HepG2 (cell line): ENCODE results near the gene C5orf58. TPM values are rescaled to one million over a fixed set of nuclear protein-coding genes. Genes with fewer than 3 reads are reported as not detected.

Experiments
- ATAC-seq: fragments of 200-7000 bp; cut with Tn5 transposase; 3 replicates; pipeline ENCODE4 v1.9.1; 2020; ENCODE audit warnings: mild to moderate bottlenecking, moderate library complexity
- BruUV-seq: library from RNA; stranded (reverse); fragments of 400-500 nt; replicated peaks from 2 replicates; lab custom pipeline; 2021; lab: Mats Ljungman, UMichigan
- CTCF ChIA-PET: fragments of 300-600 bp; formaldehyde crosslinking; extraction: SDS; loops from one replicate; lab custom pipeline; 2021; ENCODE audit warnings: low total read pairs, inconsistent platforms, low intra/inter-chr PET ratio; lab: Yijun Ruan, JAX
- POLR2A ChIA-PET: fragments of 350-600 bp; sonication (Branson Sonifier 250); formaldehyde crosslinking; loops from one replicate; lab custom pipeline; 2020; ENCODE audit warnings: antibody characterized with exemption, inconsistent platforms; lab: Yijun Ruan, JAX
- DNase-seq: peaks from one replicate; pipeline ENCODE4 v3.0.0-alpha.2; 2015; ENCODE audit warnings: low spot score
- FAIRE-seq: peaks from 3 replicates; lab custom pipeline; 2011; peaks lifted over from hg19 to GRCh38; lab: Jason Lieb, UNC
- H2AFZ ChIP-seq: one replicate; pipeline ENCODE4 v1.6.1; 2011; ENCODE audit warnings: low read length, inconsistent platforms
- H3K27ac ChIP-seq: fragments of 300-600 bp; 3 replicates; pipeline ENCODE4 v1.8.0; 2011; ENCODE audit warnings: mixed run types, mild to moderate bottlenecking, mixed read lengths, low read length, inconsistent platforms; ENCODE audit not compliant: insufficient read depth; ENCODE audit errors: extremely low read length
- H3K27me3 ChIP-seq, 2 experiments: fragments of 200-600 bp in 1 of 2; 2 replicates in 1 of 2; 3 replicates in 1 of 2; pipeline versions ENCODE4 v1.6.0 to v1.8.0; 2011; ENCODE audit warnings: low read length in 2 of 2, mild to moderate bottlenecking in 2 of 2, moderate library complexity in 2 of 2, inconsistent platforms in 1 of 2; ENCODE audit not compliant: insufficient read depth in 2 of 2, control insufficient read depth in 1 of 2
- H3K36me3 ChIP-seq, 2 experiments: fragments of 200-600 bp in 1 of 2; replicated peaks in 1 of 2; 2 replicates in 1 of 2; 3 replicates in 1 of 2; pipeline versions ENCODE4 v1.5.1 to v1.8.0; 2011; ENCODE audit warnings: low read length in 2 of 2, inconsistent platforms in 1 of 2; ENCODE audit not compliant: insufficient read depth in 2 of 2, control insufficient read depth in 1 of 2
- H3K4me1 ChIP-seq: 2 replicates; pipeline ENCODE4 v1.5.1; 2012; ENCODE audit warnings: low read length, inconsistent platforms; ENCODE audit not compliant: insufficient read depth
- H3K4me2 ChIP-seq: 2 replicates; pipeline ENCODE4 v1.6.0; 2011; ENCODE audit warnings: low read depth, low read length, inconsistent platforms
- H3K4me3 ChIP-seq, 3 experiments: fragments of 200-600 bp in 1 of 3; sonication (generic), shearing (Covaris generic) in 1 of 3; replicated peaks in 1 of 3; 2 replicates each; pipeline ENCODE4 v1.5.1; 2011 to 2016; ENCODE audit warnings: low read length in 3 of 3, inconsistent platforms in 2 of 3, low read depth in 2 of 3, mild to moderate bottlenecking in 2 of 3, control low read depth in 1 of 3, mixed read lengths in 1 of 3; ENCODE audit not compliant: insufficient read depth in 1 of 3
- H3K79me2 ChIP-seq: one replicate; pipeline ENCODE4 v1.6.1; 2011; ENCODE audit warnings: low read length, inconsistent platforms; ENCODE audit not compliant: insufficient read depth
- H3K9ac ChIP-seq: 2 replicates; pipeline ENCODE4 v1.6.0; 2011; ENCODE audit warnings: mild to moderate bottlenecking, low read depth, low read length, inconsistent platforms; ENCODE audit not compliant: insufficient read depth
- H3K9me3 ChIP-seq: 2 replicates; pipeline ENCODE4 v1.5.1; 2012; ENCODE audit warnings: mild to moderate bottlenecking, low read length
- H4K20me1 ChIP-seq: 2 replicates; pipeline ENCODE4 v1.6.0; 2011; ENCODE audit warnings: inconsistent platforms, mild to moderate bottlenecking, low read length, moderate library complexity; ENCODE audit not compliant: insufficient read depth
- ZFX ChIP-seq: sonication (generic); formaldehyde crosslinking; IDR thresholded peaks from 2 replicates; pipeline ENCODE4 v1.4.0; 2020; ENCODE audit warnings: mild to moderate bottlenecking, low read depth, missing genetic modification reagents, moderate library complexity
- ZNF326 ChIP-seq: sonication (generic); formaldehyde crosslinking; IDR thresholded peaks from 2 replicates; pipeline ENCODE4 v1.4.0; 2020; ENCODE audit warnings: missing genetic modification reagents, borderline replicate concordance
- ZNF747 ChIP-seq: sonication (generic); formaldehyde crosslinking; IDR thresholded peaks from 2 replicates; pipeline ENCODE4 v1.8.1; 2023; ENCODE audit warnings: missing genetic modification reagents, mild to moderate bottlenecking, borderline replicate concordance
- WGBS: methylation state at CpG from one replicate; pipeline ENCODE4 v1.1.6; 2017; ENCODE audit warnings: low lambda C conversion rate; 5-methylcytosine and 5-hydroxymethylcytosine counted together
- in situ Hi-C: cut with HindIII; loops from 2 replicates; pipeline ENCODE4 v1.10.0; 2017; ENCODE audit warnings: low pct_unique_long_range_greater_than_20kb; ENCODE audit not compliant: extremely low pct_ligation_motif_present
- intact Hi-C: fragments of 100-400 bp; cut with micrococcal nuclease; formaldehyde crosslinking; loops from one replicate; pipeline ENCODE4 v1.10.0; 2022; ENCODE audit not compliant: unreplicated experiment
- polyA plus RNA-seq, 8 experiments: library from polyadenylated mRNA; depleted of rRNA in 3 of 8; stranded (reverse) in 7 of 8; unstranded in 1 of 8; fragments of >200 nt; fragmentation: Illumina TruSeq in 4 of 8; extraction: Trizol in 4 of 8; gene quantifications; 2 replicates each; pipeline versions ENCODE4 v1.2.1 to v1.2.3, GENCODE V29; 2011 to 2016; ENCODE audit warnings: low read depth in 4 of 8, missing spikeins in 1 of 8, mixed read lengths in 1 of 8; ENCODE audit not compliant: insufficient read depth in 1 of 8
- total RNA-seq, 5 experiments: library from RNA; depleted of rRNA; stranded (reverse); fragments of >200 nt; fragmentation: Illumina TruSeq; extraction: Trizol; gene quantifications; 2 replicates each; pipeline ENCODE4 v1.2.3, GENCODE V29; 2016; ENCODE audit warnings: low read depth in 1 of 5
- TF ChIP-seq, protein P1 (sequence below): sonication (generic); formaldehyde crosslinking; IDR thresholded peaks from 2 replicates; pipeline ENCODE4 v1.5.0; 2020; ENCODE audit warnings: mild to moderate bottlenecking, low read depth, missing genetic modification reagents, borderline replicate concordance
- TF ChIP-seq, protein P2 (sequence below): sonication (generic); formaldehyde crosslinking; conservative IDR thresholded peaks from 2 replicates; pipeline ENCODE4 v1.8.0; 2022; ENCODE audit warnings: missing genetic modification reagents

The C5orf58 gene
- total and polyA plus RNA-seq, 2 of the 13 experiments (the other 11 are each of a cell fraction or from before 2014, with no cell fraction given), result not detected

DNA sequence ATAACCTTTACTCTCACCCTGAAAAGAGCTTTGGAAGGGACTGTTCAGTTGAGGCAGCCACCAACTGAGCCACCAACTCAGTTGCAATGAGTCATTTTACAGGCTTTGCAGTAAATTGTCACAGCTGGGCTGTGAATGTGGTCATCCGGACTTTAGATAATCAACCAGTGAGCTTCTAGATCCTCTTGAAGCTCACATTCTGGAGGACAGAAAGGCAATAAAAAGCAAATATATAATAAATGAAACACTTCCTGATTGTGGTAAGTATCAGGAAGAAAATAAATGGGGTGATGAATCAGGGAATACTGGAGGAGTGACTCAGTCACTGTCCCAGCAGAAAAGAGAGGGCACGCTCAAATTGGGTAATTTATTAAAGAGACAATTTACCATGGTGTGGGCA lies 13.2 kb upstream of the C5orf58 start:
- BruUV-seq, result no TSS peak
- Histone ChIP-seq H3K79me2 (no peaks in the 10 kb centered on the region), H3K27ac (no peak overlapping the region), H3K4me2 (no peak overlapping the region), H3K9ac (no peak overlapping the region), H2AFZ (no peak overlapping the region), H3K9me3 (no peaks in the 10 kb centered on the region), H3K4me3 (no peak overlapping the region), H3K36me3 (no peaks in the 10 kb centered on the region), H4K20me1 (no peaks in the 10 kb centered on the region), H3K27me3 (no peaks in the 10 kb centered on the region), H3K4me1 (no peaks in the 10 kb centered on the region)
- TF ChIP-seq, protein P1, sequence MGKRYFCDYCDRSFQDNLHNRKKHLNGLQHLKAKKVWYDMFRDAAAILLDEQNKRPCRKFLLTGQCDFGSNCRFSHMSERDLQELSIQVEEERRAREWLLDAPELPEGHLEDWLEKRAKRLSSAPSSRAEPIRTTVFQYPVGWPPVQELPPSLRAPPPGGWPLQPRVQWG (CRISPR knock-in tag), result no peak
- ATAC-seq (no peak), DNase-seq (no peak), FAIRE-seq (no peak)
- intact Hi-C loops, result no loop called here
- CTCF ChIA-PET, result no interaction called here
- 3% methylated on average over 2 of the region's 2 CpGs for WGBS
- in situ Hi-C loops, result no loop called here
- POLR2A ChIA-PET, result no interaction called here

DNA sequence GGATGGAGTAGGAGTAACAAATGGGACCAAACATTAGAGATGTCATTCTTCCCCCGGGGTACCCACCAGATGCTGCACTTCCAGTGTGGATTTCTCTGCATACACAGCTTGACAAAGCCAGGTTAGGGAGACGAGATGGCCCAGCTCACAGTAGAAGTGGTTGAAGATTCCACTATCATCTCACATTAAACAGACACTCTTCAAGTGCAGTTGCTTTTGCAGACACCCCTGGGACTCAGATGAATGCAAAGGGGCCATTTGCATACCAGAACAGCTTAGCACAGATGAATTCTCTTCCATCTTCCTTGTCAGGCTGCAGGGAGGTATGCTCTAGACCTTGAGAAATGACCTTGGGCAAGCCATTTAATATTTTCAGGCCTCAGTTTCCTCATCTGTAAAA lies 12.6 kb upstream of the C5orf58 start:
- ChIA-PET POLR2A (no interaction called here), CTCF (no interaction called here)
- Histone ChIP-seq H3K9ac (no peak overlapping the region), H3K4me1 (no peaks in the 10 kb centered on the region), H3K4me2 (no peak overlapping the region), H4K20me1 (no peaks in the 10 kb centered on the region), H3K27me3 (no peaks in the 10 kb centered on the region), H3K27ac (no peak overlapping the region), H2AFZ (no peak overlapping the region), H3K79me2 (no peaks in the 10 kb centered on the region), H3K4me3 (no peak overlapping the region), H3K9me3 (no peaks in the 10 kb centered on the region), H3K36me3 (no peaks in the 10 kb centered on the region)
- DNase-seq (no peak), ATAC-seq (no peak), FAIRE-seq (no peak)
- in situ Hi-C loops (no loop called here), intact Hi-C loops (no loop called here)
- no TSS peak for BruUV-seq
- TF ChIP-seq ZFX (CRISPR knock-in tag) (no peak), ZNF326 (CRISPR knock-in tag) (no peak), ZNF747 (CRISPR knock-in tag) (no peak)
- TF ChIP-seq, protein P2, sequence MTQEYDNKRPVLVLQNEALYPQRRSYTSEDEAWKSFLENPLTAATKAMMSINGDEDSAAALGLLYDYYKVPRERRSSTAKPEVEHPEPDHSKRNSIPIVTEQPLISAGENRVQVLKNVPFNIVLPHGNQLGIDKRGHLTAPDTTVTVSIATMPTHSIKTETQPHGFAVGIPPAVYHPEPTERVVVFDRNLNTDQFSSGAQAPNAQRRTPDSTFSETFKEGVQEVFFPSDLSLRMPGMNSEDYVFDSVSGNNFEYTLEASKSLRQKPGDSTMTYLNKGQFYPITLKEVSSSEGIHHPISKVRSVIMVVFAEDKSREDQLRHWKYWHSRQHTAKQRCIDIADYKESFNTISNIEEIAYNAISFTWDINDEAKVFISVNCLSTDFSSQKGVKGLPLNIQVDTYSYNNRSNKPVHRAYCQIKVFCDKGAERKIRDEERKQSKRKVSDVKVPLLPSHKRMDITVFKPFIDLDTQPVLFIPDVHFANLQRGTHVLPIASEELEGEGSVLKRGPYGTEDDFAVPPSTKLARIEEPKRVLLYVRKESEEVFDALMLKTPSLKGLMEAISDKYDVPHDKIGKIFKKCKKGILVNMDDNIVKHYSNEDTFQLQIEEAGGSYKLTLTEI (CRISPR knock-in tag), result no peak
- 0% methylated on average over 1 of the region's 2 CpGs for WGBS
